ENCODE measurements around the gene CMSS1. TPM values are rescaled to one million over a fixed set of nuclear protein-coding genes. Genes with fewer than 3 reads are reported as not detected.
A peak's percentile ranks its signal among the peaks of the same experiment; 100 is the strongest.

The CMSS1 gene
- total RNA-seq, 8 experiments from 2014 or later = 28.2 to 57.2 (median 41.5) TPM

DNA sequence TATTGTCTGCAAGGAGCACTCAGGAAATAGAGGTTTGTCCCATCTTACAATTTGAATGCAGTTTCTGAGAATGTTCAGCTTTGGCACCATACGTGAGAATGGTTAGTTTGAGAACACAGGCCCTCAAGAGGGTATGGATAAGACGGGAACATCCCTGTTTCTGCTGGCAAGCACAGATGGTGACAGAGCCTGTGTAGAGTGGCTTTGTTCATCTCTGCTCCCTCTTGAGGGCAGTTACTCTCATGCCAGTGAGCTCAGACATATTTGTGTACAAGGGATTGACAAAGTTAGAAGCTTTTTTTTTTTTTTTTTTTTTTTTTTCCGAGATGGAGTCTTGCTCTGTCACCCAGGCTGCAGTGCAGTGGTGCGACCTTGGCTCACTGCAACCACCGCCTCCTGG is 368.2 kb downstream of the CMSS1 start:
- WGBS, 10 experiments = 0 to 100% (median 74%) methylated on average over 1 to 3 of the region's 5 CpGs; no CpG with 5 or more reads in 2 of the 10 experiments
- no peak overlapping the region for H3K4me3 ChIP-seq
- ATAC-seq (replicated peaks in 6 of 8) = peak in 4 of 8 experiments; percentile 21 to 47 (median 26)
- no peaks in the 10 kb centered on the region for H3K4me1 ChIP-seq (replicated peaks in 1 of 2)
- H3K27ac ChIP-seq = no peak overlapping the region
- in situ Hi-C loops (cut with MboI; ENCODE audit: low pct_unique_long_range_greater_than_20kb in 2 of 9, low sequenced_read_pairs in 9 of 9, unreplicated experiment in 9 of 9) = no loop called here

DNA sequence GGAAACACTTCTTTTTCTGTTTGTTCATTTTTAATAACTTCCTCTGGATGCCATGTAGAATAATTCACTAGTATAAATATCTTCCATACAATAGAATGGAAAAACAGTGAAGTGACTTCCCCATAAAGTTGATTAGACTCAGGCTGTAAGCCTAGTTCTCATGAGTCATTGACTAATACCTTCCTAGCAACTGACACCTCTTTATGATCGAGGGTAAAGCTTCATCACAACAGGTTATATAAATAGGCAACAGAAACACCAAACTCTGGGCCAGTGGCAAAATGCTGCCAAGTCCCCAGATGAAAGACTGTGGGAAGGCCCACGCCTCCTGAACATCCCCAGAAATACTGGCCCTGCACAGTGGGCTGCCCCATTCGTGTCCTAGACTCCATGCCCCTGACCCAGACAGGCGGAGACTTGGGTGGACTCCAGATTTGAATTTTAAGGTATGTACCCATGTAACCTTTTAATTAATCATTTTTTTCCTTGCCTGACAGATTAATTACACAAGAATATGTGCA is 371.8 kb downstream of the CMSS1 start:
- Histone ChIP-seq H3K4me1 (replicated peaks in 1 of 2) (no peaks in the 10 kb centered on the region), H3K4me3 (no peak overlapping the region), H3K27ac (no peak overlapping the region)
- in situ Hi-C loops (cut with MboI; ENCODE audit: low pct_unique_long_range_greater_than_20kb in 2 of 9, low sequenced_read_pairs in 9 of 9, unreplicated experiment in 9 of 9) = no loop called here
- WGBS, 10 experiments = 31 to 100% (median 80%) methylated on average over 1 to 3 of the region's 4 CpGs; no CpG with 5 or more reads in 5 of the 10 experiments
- no peak for ATAC-seq (replicated peaks in 6 of 8)

DNA sequence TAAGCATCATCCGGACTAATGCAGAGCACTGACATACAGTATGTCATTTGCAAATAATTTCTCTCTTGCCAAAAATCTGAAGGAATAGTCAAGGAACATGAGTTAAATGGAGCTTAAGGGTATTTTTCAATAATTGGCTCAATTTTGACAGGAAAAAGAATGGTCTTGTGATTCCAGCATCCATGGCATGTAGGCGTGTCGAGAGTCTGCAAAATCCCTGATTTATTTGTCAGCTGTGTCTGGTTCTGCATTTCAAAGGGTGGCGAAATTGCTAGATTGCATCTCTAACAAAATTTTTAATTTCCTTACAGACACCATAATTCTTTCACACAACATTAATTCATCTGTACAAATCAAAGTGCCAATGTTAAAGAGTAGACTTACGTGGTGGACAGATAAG is 377.7 kb downstream of the CMSS1 start:
- H3K27ac ChIP-seq = no peak overlapping the region
- WGBS, 10 experiments = 66 to 100% (median 87%) methylated on average over 1 to 5 of the region's 5 CpGs
- ATAC-seq (replicated peaks in 6 of 8) = peak in 4 of 8 experiments; percentile 14 to 84 (median 56)
- H3K4me1 ChIP-seq (replicated peaks in 1 of 2) = no peaks in the 10 kb centered on the region
- no peak overlapping the region for H3K4me3 ChIP-seq
- in situ Hi-C loops (cut with MboI; ENCODE audit: low pct_unique_long_range_greater_than_20kb in 2 of 9, low sequenced_read_pairs in 9 of 9, unreplicated experiment in 9 of 9) = no loop called here

DNA sequence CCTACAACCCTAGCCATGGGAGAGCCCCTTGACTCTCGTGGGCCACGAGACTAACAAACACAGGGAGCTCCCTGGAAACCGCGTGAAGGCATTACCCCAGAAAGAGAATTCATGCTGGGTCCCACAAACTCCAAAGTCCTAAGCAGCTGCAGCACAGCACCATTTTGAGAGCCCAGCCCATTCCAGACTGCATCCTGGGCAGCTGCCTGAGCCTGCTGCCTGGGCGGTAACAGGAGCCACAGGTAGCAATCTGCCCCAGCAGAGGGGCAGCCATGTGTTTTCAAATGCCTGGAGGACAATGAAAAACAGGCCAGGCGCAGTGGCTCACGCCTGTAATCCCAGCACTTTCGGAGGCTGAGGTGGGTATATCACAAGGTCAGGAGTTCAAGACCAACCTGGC is 380.2 kb downstream of the CMSS1 start:
- Histone ChIP-seq H3K4me3 (no peak overlapping the region), H3K4me1 (replicated peaks in 1 of 2) (no peaks in the 10 kb centered on the region), H3K27ac (no peak overlapping the region)
- 67 to 100% (median 98%) methylated on average over 1 to 3 of the region's 8 CpGs; no CpG with 5 or more reads in 6 of the 10 experiments for WGBS, 10 experiments
- in situ Hi-C loops (cut with MboI; ENCODE audit: low pct_unique_long_range_greater_than_20kb in 2 of 9, low sequenced_read_pairs in 9 of 9, unreplicated experiment in 9 of 9) = no loop called here
- no peak for ATAC-seq (replicated peaks in 6 of 8)

DNA sequence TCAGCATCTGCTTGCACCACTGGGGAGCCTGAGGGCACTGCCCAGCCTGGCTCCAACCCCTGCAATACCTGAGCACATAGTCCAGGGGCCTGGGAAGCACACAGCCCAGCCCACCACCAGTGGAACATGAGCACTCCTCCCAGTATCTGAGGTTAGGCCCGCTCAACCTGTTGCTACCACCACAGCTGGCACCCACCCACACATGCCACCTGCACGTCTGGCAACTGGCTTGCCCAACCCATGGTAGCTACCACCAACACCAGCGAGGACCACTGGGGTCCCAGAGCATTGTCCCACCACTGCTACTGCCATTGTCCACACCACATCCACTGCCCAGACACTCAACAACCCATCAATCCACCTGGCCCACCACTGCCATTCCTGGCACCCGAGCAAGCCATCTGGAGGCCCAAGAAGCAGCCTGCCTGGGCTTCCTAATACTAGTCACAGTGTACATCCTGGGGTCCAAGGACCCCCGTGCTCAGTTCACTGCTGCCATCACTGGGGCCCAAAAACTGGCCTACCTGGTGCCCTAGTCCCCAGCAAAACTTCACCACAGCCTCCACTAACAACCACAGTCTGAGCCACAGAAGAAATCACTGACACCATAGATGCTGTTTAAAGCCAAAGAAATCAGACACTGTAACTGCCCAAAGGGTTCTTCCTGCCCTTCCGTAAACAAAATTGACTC is 381.1 kb downstream of the CMSS1 start:
- WGBS, 10 experiments = 96 to 100% (median 100%) methylated on average over 1 to 5 of the region's 6 CpGs; no CpG with 5 or more reads in 4 of the 10 experiments
- Histone ChIP-seq H3K27ac (no peak overlapping the region), H3K4me1 (replicated peaks in 1 of 2) (no peaks in the 10 kb centered on the region), H3K4me3 (no peak overlapping the region)
- ATAC-seq (replicated peaks in 6 of 8) = no peak
- in situ Hi-C loops (cut with MboI; ENCODE audit: low pct_unique_long_range_greater_than_20kb in 2 of 9, low sequenced_read_pairs in 9 of 9, unreplicated experiment in 9 of 9) = no loop called here

DNA sequence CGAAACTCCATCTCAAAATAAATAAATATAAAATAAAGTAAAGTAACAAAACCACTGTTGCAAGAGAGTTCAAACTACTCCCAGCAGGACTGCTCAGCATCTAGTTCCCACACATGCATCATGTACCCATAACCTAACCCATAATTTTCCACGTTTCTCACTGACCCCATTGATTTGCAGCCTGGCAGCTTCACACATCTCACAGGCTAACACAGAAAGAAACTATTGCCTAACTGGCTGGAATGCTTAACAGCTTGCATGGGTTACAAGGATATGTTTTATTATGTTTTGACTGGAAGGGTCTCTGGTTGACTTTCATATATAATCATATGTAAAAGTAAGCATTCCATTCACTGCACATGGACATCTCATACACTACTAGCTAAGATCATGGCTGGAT is 387.5 kb downstream of the CMSS1 start:
- Histone ChIP-seq H3K4me3 (no peak overlapping the region), H3K27ac (no peak overlapping the region), H3K4me1 (replicated peaks in 1 of 2) (peaks cover 3 to 4% of the 10 kb centered on the region in 2 donors)
- in situ Hi-C loops (cut with MboI; ENCODE audit: low pct_unique_long_range_greater_than_20kb in 2 of 9, low sequenced_read_pairs in 9 of 9, unreplicated experiment in 9 of 9) = no loop called here
- no peak for ATAC-seq (replicated peaks in 6 of 8)
- 44 to 78% (median 58%) methylated on average over 1 to 2 of the region's 2 CpGs; no CpG with 5 or more reads in 6 of the 10 experiments for WGBS, 10 experiments

DNA sequence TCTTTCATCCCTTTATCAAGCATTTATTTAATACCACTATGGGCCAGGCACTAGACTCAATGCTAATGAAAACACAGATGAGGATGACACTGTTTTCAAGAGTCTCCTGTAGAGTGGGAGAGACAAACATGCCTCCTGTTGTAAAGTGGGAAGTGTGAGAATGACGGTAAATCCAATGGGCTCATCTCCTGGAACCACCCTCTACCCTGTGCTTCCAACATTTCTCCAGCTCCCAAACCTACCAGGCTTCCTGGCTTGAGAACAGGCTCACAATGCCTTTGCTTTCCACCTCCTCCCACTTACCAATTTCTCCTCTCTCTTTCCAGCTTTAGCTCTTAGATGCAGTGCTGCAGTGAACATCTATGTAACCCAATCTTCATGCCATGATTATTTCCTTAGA is 389.0 kb downstream of the CMSS1 start:
- in situ Hi-C loops (cut with MboI; ENCODE audit: low pct_unique_long_range_greater_than_20kb in 2 of 9, low sequenced_read_pairs in 9 of 9, unreplicated experiment in 9 of 9) = no loop called here
- ATAC-seq (replicated peaks in 6 of 8) = no peak
- no peak overlapping the region for H3K4me3 ChIP-seq
- no peak overlapping the region for H3K27ac ChIP-seq
- WGBS, 10 experiments = 20 to 100% (median 50%) methylated on average over 1 of the region's 1 CpG; no CpG with 5 or more reads in 4 of the 10 experiments
- H3K4me1 ChIP-seq (replicated peaks in 1 of 2) = peaks cover 14 to 17% of the 10 kb centered on the region in 2 donors

DNA sequence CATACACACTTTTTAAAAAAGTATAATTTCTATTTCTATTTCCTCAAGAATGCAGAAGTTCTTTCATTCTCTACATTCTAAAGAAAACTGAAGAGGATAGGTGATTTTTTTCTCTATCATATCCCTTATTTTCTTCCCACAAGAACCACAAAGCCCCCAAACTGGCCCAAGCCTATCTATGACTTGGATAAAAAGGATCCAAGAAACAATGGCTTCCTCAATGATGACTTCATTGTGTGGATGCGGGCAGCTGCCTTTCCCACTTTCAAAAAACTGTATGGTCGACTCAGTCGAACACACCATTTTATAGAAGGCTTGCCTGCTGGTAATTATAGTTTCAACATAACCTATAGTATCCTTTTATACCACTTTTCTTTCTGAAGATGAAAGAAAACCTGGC is 390.2 kb downstream of the CMSS1 start:
- H3K27ac ChIP-seq = no peak overlapping the region
- no peak overlapping the region for H3K4me3 ChIP-seq
- in situ Hi-C loops (cut with MboI; ENCODE audit: low pct_unique_long_range_greater_than_20kb in 2 of 9, low sequenced_read_pairs in 9 of 9, unreplicated experiment in 9 of 9) = no loop called here
- ATAC-seq (replicated peaks in 6 of 8) = no peak
- 71 to 100% (median 89%) methylated on average over 1 to 3 of the region's 3 CpGs for WGBS, 10 experiments
- peaks cover 14 to 17% of the 10 kb centered on the region in 2 donors for H3K4me1 ChIP-seq (replicated peaks in 1 of 2)

DNA sequence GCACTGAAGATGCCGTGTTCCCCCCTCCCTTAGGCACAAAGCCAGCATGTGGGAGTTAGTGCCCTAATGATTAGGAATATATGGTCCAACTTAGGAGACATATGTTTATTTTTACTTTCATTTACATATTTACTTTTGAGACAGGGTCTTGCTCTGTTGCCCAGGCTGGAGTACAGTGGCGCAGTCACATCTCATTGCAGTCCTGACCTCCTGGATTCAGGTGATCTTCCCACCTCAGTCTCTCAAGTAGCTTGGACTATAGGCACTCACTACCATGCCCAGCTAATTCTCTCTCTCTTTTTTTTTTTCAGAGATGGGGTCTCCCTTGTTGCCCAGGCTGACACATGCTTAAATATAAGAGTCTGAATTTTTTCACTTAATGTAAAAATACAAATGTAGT is 391.5 kb downstream of the CMSS1 start:
- no peak for ATAC-seq (replicated peaks in 6 of 8)
- WGBS, 10 experiments = 50 to 100% (median 96%) methylated on average over 1 to 2 of the region's 2 CpGs; no CpG with 5 or more reads in 2 of the 10 experiments
- in situ Hi-C loops (cut with MboI; ENCODE audit: low pct_unique_long_range_greater_than_20kb in 2 of 9, low sequenced_read_pairs in 9 of 9, unreplicated experiment in 9 of 9) = no loop called here
- Histone ChIP-seq H3K27ac (no peak overlapping the region), H3K4me1 (replicated peaks in 1 of 2) (peaks cover 14 to 17% of the 10 kb centered on the region in 2 donors), H3K4me3 (no peak overlapping the region)

DNA sequence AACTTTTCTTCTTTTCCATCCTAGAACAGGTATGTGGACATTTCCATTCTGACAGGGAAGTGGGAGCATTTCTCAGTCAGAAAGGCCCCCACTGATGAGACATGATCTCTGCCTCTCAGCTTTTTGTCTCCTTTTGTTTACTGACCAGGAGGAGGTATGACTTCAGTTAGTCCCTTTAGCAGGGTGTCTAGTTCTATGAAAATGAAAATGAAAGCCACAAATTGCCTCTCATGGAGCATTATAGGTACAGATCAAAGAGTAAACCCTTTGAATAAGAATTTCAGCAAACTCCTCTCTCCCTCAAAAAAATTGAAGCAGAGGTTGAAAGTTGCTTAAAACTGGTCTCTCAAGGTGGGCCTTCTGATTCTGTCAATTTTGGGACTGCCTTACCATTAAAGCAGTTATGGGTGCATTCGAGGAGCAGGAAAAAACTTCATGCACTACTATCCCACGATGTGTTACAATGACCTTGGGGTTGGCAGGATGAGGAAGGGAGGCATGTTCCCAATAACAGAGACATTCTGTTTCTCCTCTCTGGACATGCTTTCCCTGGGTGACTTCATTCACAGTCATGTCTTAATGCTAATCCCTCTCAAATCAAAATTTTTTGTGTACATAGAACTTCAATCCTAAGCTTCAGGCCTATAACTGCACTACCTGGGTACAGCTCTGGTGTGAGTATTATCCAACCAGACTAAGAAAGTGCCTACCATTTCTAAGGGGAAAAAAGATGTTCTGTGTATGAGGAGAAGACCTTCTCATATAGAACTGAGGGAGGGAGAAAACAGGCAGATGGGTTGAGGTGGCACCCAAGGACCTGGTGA is 392.5 kb downstream of the CMSS1 start:
- Histone ChIP-seq H3K27ac (no peak overlapping the region), H3K4me3 (no peak overlapping the region), H3K4me1 (replicated peaks in 1 of 2) (peaks cover 14 to 17% of the 10 kb centered on the region in 2 donors)
- in situ Hi-C loops (cut with MboI; ENCODE audit: low pct_unique_long_range_greater_than_20kb in 2 of 9, low sequenced_read_pairs in 9 of 9, unreplicated experiment in 9 of 9) = no loop called here
- WGBS, 10 experiments = 7 to 80% (median 50%) methylated on average over 1 to 2 of the region's 2 CpGs; no CpG with 5 or more reads in 3 of the 10 experiments
- peak in 5 of 8 experiments; percentile 6 to 58 (median 44) for ATAC-seq (replicated peaks in 6 of 8)

DNA sequence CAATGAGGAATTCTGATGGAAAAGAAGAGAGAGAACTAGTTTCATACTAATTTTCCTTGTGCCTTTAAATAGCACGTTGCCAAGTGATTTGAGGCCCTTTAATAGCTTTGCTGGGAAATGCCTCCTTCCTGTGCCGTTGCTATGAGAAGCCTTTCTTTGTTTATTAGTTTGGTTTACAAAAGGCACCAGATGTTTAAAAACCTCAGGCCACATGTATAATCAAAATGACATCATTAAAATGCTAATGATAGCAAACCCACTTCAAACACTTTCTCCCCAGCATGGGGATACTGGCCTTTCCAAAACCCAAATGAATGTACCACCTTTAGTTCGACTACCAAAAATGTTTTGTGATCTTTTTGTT is 393.1 kb downstream of the CMSS1 start:
- in situ Hi-C loops (cut with MboI; ENCODE audit: low pct_unique_long_range_greater_than_20kb in 2 of 9, low sequenced_read_pairs in 9 of 9, unreplicated experiment in 9 of 9) = no loop called here
- Histone ChIP-seq H3K4me1 (replicated peaks in 1 of 2) (peaks cover 14 to 17% of the 10 kb centered on the region in 2 donors), H3K27ac (no peak overlapping the region), H3K4me3 (no peak overlapping the region)
- 0 to 18% (median 0%) methylated on average over 1 to 3 of the region's 3 CpGs; no CpG with 5 or more reads in 2 of the 10 experiments for WGBS, 10 experiments
- ATAC-seq (replicated peaks in 6 of 8) = peak; percentile 77 to 94 (median 86)

DNA sequence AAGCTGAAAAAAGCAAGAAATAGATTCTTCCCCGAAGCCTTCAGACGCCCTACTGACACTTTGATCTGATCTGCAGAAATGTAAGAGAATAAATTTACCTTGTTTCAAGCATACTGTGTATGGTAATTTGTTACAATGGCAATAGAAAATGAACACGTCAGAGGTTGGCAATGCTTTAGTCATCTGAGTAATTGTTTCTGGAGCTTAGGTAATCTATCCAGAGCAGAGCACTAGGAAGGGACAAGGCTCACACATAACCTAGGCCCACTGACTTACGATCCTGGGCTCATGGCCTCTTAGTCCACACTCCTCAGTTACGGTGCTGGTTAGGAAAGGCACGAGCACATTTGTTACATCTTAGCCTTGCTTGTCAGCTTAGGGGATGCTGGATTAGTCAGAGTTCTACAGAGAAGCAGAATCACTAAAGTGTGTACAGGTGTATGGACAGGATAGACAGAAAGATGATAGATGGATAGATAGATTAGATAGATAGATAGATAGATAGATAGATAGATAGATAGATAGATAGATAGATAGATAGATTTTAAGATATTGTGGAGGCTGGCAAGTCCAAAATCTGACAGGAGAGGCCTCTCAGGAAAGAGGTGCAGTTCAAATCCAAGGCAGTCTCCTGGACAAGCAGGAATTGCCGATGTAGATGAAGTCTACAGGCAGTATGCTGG is 396.4 kb downstream of the CMSS1 start:
- H3K4me1 ChIP-seq (replicated peaks in 1 of 2) = peaks cover 17 to 20% of the 10 kb centered on the region in 2 donors
- in situ Hi-C loops (cut with MboI; ENCODE audit: low pct_unique_long_range_greater_than_20kb in 2 of 9, low sequenced_read_pairs in 9 of 9, unreplicated experiment in 9 of 9) = no loop called here
- 57 to 81% (median 72%) methylated on average over 1 to 7 of the region's 7 CpGs for WGBS, 10 experiments
- H3K4me3 ChIP-seq = no peak overlapping the region
- H3K27ac ChIP-seq = no peak overlapping the region
- peak in 2 of 8 experiments; percentile 7 to 39 for ATAC-seq (replicated peaks in 6 of 8)

DNA sequence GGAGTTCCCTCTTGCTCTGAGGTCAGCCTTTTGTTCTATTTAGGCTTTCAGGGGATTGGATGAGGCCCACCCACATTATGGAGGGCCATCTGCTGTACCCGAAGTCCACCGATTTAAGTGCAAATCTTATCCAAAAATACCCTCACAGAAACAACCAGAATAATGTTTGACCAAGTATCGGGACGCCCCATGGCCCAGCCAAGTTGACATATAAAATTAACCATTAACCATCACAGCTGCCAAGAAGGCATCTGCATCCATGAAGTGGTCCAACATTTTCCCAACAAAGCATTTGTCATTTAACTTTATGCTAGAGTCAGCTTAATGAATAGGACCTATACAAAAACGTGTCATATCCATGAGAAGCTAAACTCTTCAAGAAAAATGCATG is 396.9 kb downstream of the CMSS1 start:
- Histone ChIP-seq H3K4me3 (no peak overlapping the region), H3K4me1 (replicated peaks in 1 of 2) (peaks cover 17 to 20% of the 10 kb centered on the region in 2 donors), H3K27ac (no peak overlapping the region)
- WGBS, 10 experiments = 0 to 75% (median 60%) methylated on average over 1 to 5 of the region's 5 CpGs; no CpG with 5 or more reads in 1 of the 10 experiments
- ATAC-seq (replicated peaks in 6 of 8) = no peak
- in situ Hi-C loops (cut with MboI; ENCODE audit: low pct_unique_long_range_greater_than_20kb in 2 of 9, low sequenced_read_pairs in 9 of 9, unreplicated experiment in 9 of 9) = no loop called here

Data from motor neuron (in vitro differentiated cells).